K562 (cell line): ENCODE results near the gene SLCO2A1. TPM values are rescaled to one million over a fixed set of nuclear protein-coding genes. Genes with fewer than 3 reads are reported as not detected.

Experiments used
- CHD7 ChIP-seq: fragments of 200-600 bp; sonication (generic); IDR thresholded peaks from one replicate; pipeline ENCODE4 v1.6.1; 2012; ENCODE audit warnings: mild to moderate bottlenecking, low read depth, low read length, inconsistent platforms
- E2F8 ChIP-seq: fragments of 450-650 bp; IDR thresholded peaks from 2 replicates; pipeline ENCODE4 v1.7.1; 2018; ENCODE audit warnings: mild to moderate bottlenecking, low read depth; ENCODE audit not compliant: partially characterized antibody
- HES1 ChIP-seq: fragments of 450-650 bp; IDR thresholded peaks from 2 replicates; pipeline ENCODE4 v1.6.1; 2016; ENCODE audit warnings: low read depth, mild to moderate bottlenecking, moderate library complexity
- RFX5 ChIP-seq: IDR thresholded peaks from 2 replicates; pipeline ENCODE4 v1.6.1; 2011; ENCODE audit warnings: low read depth, mild to moderate bottlenecking, improper control_type of control experiment, low read length
- ZNF224 ChIP-seq: sonication (generic); formaldehyde crosslinking; IDR thresholded peaks from 2 replicates; pipeline ENCODE4 v1.8.0; 2022; ENCODE audit warnings: mild to moderate bottlenecking, missing genetic modification reagents
- polyA plus RNA-seq, 8 experiments: library from polyadenylated mRNA; depleted of rRNA in 4 of 8; stranded (reverse) in 5 of 8; unstranded in 3 of 8; fragments of >200 nt; fragmentation: Nextera tagmentation in 2 of 8; fragmentation: Illumina TruSeq in 1 of 8; extraction: Ambion mirVana in 2 of 8; extraction: Trizol in 1 of 8; gene quantifications; 2 replicates each; pipeline versions ENCODE4 v1.2.1 to v1.2.3, GENCODE V29; 2011 to 2014; ENCODE audit warnings: inconsistent platforms in 1 of 8, missing spikeins in 1 of 8
- total RNA-seq, 7 experiments: library from RNA; depleted of rRNA in 6 of 7; stranded (reverse); fragments of >200 nt in 6 of 7; fragmentation: Illumina TruSeq in 2 of 7; extraction: Trizol in 2 of 7; gene quantifications; 2 replicates each; pipeline versions ENCODE4 v1.2.1 to v1.2.3, GENCODE V29; 2011 to 2021; ENCODE audit warnings: low replicate concordance in 1 of 7

Gene SLCO2A1
- total and polyA plus RNA-seq, 9 of the 15 experiments (the other 6 are each of a cell fraction or from before 2014, with no cell fraction given): 0.16 to 1.0 TPM; not detected in 7

DNA sequence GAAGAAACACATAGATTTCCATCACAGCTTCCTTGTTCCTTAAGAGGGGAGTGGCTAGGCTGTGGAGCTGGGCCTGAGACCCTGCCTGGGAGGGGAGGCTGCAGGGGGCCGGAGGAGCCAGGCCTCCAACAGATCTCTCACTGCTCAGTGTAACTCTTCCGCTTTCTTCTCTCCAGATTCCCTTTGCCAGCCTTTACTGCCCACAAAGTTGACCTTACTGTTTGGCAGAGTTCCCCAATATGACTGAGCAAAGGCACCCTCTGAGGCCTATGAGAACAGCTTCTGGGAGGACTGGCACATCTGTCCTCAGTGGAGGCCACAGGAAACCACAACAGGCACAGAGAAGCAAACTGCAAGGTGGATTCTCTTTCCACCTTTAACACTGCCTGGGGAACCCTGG, 38.1 kb downstream of the SLCO2A1 start (continued):
- no peak for TF ChIP-seq CHD7
- TF ChIP-seq E2F8: no peak
- no peak for TF ChIP-seq RFX5
- no peak for TF ChIP-seq HES1
- no peak for TF ChIP-seq ZNF224 (CRISPR knock-in tag)
